COLO668 (cell line): ENCODE data around the gene ZNF787.
"Not testable (repeated sequence)": the region's sequence is repeated elsewhere in the genome, so short reads cannot be mapped to it uniquely, and the experiment has no call there.

Source experiments
- DNase-seq: peaks from one replicate; lab custom pipeline; 2025; ENCODE audit not compliant: unreplicated experiment; lab: John Stamatoyannopoulos, UW

Gene ZNF787

GRCh38 chr19:56106993-56107392, 14.1 kb downstream of the ZNF787 start:
- DNase-seq, result no peak

GRCh38 chr19:56106397-56106849, 14.7 kb downstream of the ZNF787 start:
- no peak for DNase-seq

- DNase-seq, result not testable (repeated sequence)
Observed at GRCh38 chr19:56105831-56106396, 15.2 kb downstream of the ZNF787 start.

- DNase-seq, result peak; percentile 70
Observed at GRCh38 chr19:56105090-56105701, 15.9 kb downstream of the ZNF787 start.

- no peak for DNase-seq
Observed at GRCh38 chr19:56104423-56104822, 16.7 kb downstream of the ZNF787 start.

- no peak for DNase-seq
Observed at GRCh38 chr19:56103027-56103614, 18.0 kb downstream of the ZNF787 start.

GRCh38 chr19:56101746-56102535, 19.2 kb downstream of the ZNF787 start:
- no peak for DNase-seq

- no peak for DNase-seq
Observed at GRCh38 chr19:56101095-56101494, 20.0 kb downstream of the ZNF787 start.

- DNase-seq, result no peak
Observed at GRCh38 chr19:56099638-56100539, 21.2 kb downstream of the ZNF787 start.

GRCh38 chr19:56098731-56099568, 22.1 kb downstream of the ZNF787 start:
- DNase-seq, result no peak

- DNase-seq, result not testable (repeated sequence)
Observed at GRCh38 chr19:56098237-56098636, 22.9 kb downstream of the ZNF787 start.

GRCh38 chr19:56097776-56098175, 23.3 kb downstream of the ZNF787 start:
- no peak for DNase-seq

- no peak for DNase-seq
Observed at GRCh38 chr19:56097306-56097705, 23.8 kb downstream of the ZNF787 start.

- DNase-seq, result no peak
Observed at GRCh38 chr19:56096665-56097064, 24.4 kb downstream of the ZNF787 start.

- DNase-seq, result no peak
Observed at GRCh38 chr19:56094449-56094848, 26.6 kb downstream of the ZNF787 start.

- no peak for DNase-seq
Observed at GRCh38 chr19:56092685-56093631, 28.1 kb downstream of the ZNF787 start.

GRCh38 chr19:56091751-56092546, 29.1 kb downstream of the ZNF787 start:
- no peak for DNase-seq

GRCh38 chr19:56091066-56091490, 30.0 kb downstream of the ZNF787 start:
- DNase-seq, result no peak
